K562 (cell line): ENCODE measurements around the gene SLC16A1. TPM values are rescaled to one million over a fixed set of nuclear protein-coding genes. Genes with fewer than 3 reads are reported as not detected.
A peak's percentile ranks its signal among the peaks of the same experiment; 100 is the strongest.

ENCODE experiments used
- BRCA1 ChIP-seq, 2 experiments: fragments of 450-650 bp in 1 of 2; sonication (generic) in 1 of 2; formaldehyde crosslinking in 1 of 2; IDR thresholded peaks; 2 replicates each; pipeline versions ENCODE4 v1.5.0 to v1.6.1; 2017 to 2020; ENCODE audit warnings: mild to moderate bottlenecking in 1 of 2, missing genetic modification reagents in 1 of 2
- CXXC5 ChIP-seq: fragments of 250-450 bp; sonication (Bioruptor Pico); IDR thresholded peaks from 2 replicates; pipeline ENCODE4 v1.8.0; 2022; ENCODE audit warnings: inconsistent platforms, mild to moderate bottlenecking, moderate library complexity
- ETV5 ChIP-seq: sonication (generic); formaldehyde crosslinking; IDR thresholded peaks from 2 replicates; pipeline ENCODE4 v1.4.0; 2020; ENCODE audit warnings: low read depth, mild to moderate bottlenecking, missing genetic modification reagents
- HSF4 ChIP-seq: fragments of 250-450 bp; sonication (Bioruptor Pico); IDR thresholded peaks from 2 replicates; pipeline ENCODE4 v2.1.2; 2022; ENCODE audit warnings: mild to moderate bottlenecking, moderate library complexity, borderline replicate concordance
- MAX ChIP-seq: sonication (generic); formaldehyde crosslinking; IDR thresholded peaks from 2 replicates; pipeline ENCODE4 v1.9.0; 2022; ENCODE audit warnings: mild to moderate bottlenecking, missing genetic modification reagents
- MYC ChIP-seq, 2 experiments: fragments of 250-450 bp in 1 of 2; sonication (Bioruptor Pico) in 1 of 2; IDR thresholded peaks; 2 replicates each; pipeline versions ENCODE4 v1.5.1 to v1.6.1; 2012 to 2021; ENCODE audit warnings: low read depth in 2 of 2, borderline replicate concordance in 1 of 2, improper control_type of control experiment in 1 of 2, low read length in 1 of 2, mild to moderate bottlenecking in 1 of 2, moderate library complexity in 1 of 2
- NELFE ChIP-seq: IDR thresholded peaks from 2 replicates; pipeline ENCODE4 v1.6.1; 2011; ENCODE audit warnings: mild to moderate bottlenecking; ENCODE audit not compliant: insufficient read depth, insufficient read length
- NR2C2 ChIP-seq, 2 experiments: fragments of 200-800 bp in 1 of 2; sonication (Bioruptor generic) in 1 of 2; sonication (generic) in 1 of 2; formaldehyde crosslinking in 1 of 2; IDR thresholded peaks; 2 replicates each; pipeline versions ENCODE4 v1.6.1 to v1.8.0; 2016 to 2022; ENCODE audit warnings: mild to moderate bottlenecking in 1 of 2, missing compliant biosample characterization in 1 of 2, missing genetic modification characterization in 1 of 2, missing genetic modification reagents in 1 of 2
- PCBP1 ChIP-seq: fragments of 200-400 bp; formaldehyde crosslinking; IDR thresholded peaks from 2 replicates; pipeline ENCODE4 v1.6.1; 2018; ENCODE audit warnings: mild to moderate bottlenecking, low read depth, low read length; ENCODE audit not compliant: poor library complexity, severe bottlenecking
- SAFB2 ChIP-seq: fragments of 200-400 bp; formaldehyde crosslinking; IDR thresholded peaks from 2 replicates; pipeline ENCODE4 v1.6.1; 2018; ENCODE audit warnings: borderline replicate concordance, low read length, low read depth, moderate library complexity; ENCODE audit not compliant: severe bottlenecking
- SIN3A ChIP-seq, 2 experiments: fragments of 150-350 bp in 1 of 2; IDR thresholded peaks; 2 replicates each; pipeline ENCODE4 v1.6.1; 2011 to 2016; ENCODE audit warnings: borderline replicate concordance in 2 of 2, low read depth in 2 of 2, low read length in 2 of 2, mild to moderate bottlenecking in 2 of 2, moderate library complexity in 2 of 2; ENCODE audit not compliant: control insufficient read depth in 1 of 2
- SIX5 ChIP-seq, 2 experiments: IDR thresholded peaks; 2 replicates each; pipeline ENCODE4 v1.6.1; 2011; ENCODE audit warnings: low read length in 2 of 2, borderline replicate concordance in 1 of 2, low read depth in 1 of 2, mild to moderate bottlenecking in 1 of 2, moderate library complexity in 1 of 2; ENCODE audit not compliant: insufficient read depth in 1 of 2
- SMAD4 ChIP-seq: fragments of 250-450 bp; sonication (Bioruptor Pico); conservative IDR thresholded peaks from 2 replicates; pipeline ENCODE4 v1.8.0; 2021; ENCODE audit warnings: inconsistent platforms, mild to moderate bottlenecking, moderate library complexity
- TCF15 ChIP-seq: fragments of 250-450 bp; sonication (Bioruptor Pico); IDR thresholded peaks from 2 replicates; pipeline ENCODE4 v1.8.0; 2022; ENCODE audit warnings: moderate library complexity, mild to moderate bottlenecking, inconsistent platforms
- TEAD2 ChIP-seq: fragments of 450-650 bp; IDR thresholded peaks from 2 replicates; pipeline ENCODE4 v1.6.1; 2016; ENCODE audit warnings: missing genetic modification characterization, control low read depth, missing compliant biosample characterization
- USF2 ChIP-seq: sonication (generic); formaldehyde crosslinking; IDR thresholded peaks from 2 replicates; pipeline ENCODE4 v1.5.0; 2020; ENCODE audit warnings: missing genetic modification reagents
- XRCC3 ChIP-seq: fragments of 450-650 bp; IDR thresholded peaks from 2 replicates; pipeline ENCODE4 v1.6.1; 2017; ENCODE audit warnings: mild to moderate bottlenecking, moderate library complexity
- ZBTB11 ChIP-seq, 3 experiments: fragments of 200-800 bp in 1 of 3; fragments of 250-450 bp in 1 of 3; fragments of 450-650 bp in 1 of 3; sonication (Bioruptor Pico) in 1 of 3; sonication (Bioruptor generic) in 1 of 3; formaldehyde crosslinking in 1 of 3; IDR thresholded peaks; 2 replicates each; pipeline versions ENCODE4 v1.6.1 to v1.8.0; 2016 to 2022; ENCODE audit warnings: mild to moderate bottlenecking in 2 of 3, missing genetic modification characterization in 2 of 3, missing compliant biosample characterization in 1 of 3, moderate library complexity in 1 of 3
- ZNF165 ChIP-seq: fragments of 250-450 bp; sonication (Bioruptor Pico); IDR thresholded peaks from 2 replicates; pipeline ENCODE4 v1.4.0; 2020; ENCODE audit warnings: borderline replicate concordance
- ZNF212 ChIP-seq: fragments of 450-650 bp; formaldehyde crosslinking; IDR thresholded peaks from 2 replicates; pipeline ENCODE4 v1.4.0; 2020; ENCODE audit warnings: mild to moderate bottlenecking
- ZNF583 ChIP-seq: fragments of 250-450 bp; sonication (Bioruptor Pico); IDR thresholded peaks from 2 replicates; pipeline ENCODE4 v1.4.0; 2020
- ZZZ3 ChIP-seq: fragments of 450-650 bp; IDR thresholded peaks from 2 replicates; pipeline ENCODE4 v1.6.1; 2016; ENCODE audit warnings: antibody characterized with exemption, mild to moderate bottlenecking, moderate library complexity
- polyA plus RNA-seq, 8 experiments: library from polyadenylated mRNA; depleted of rRNA in 4 of 8; stranded (reverse) in 5 of 8; unstranded in 3 of 8; fragments of >200 nt; fragmentation: Nextera tagmentation in 2 of 8; fragmentation: Illumina TruSeq in 1 of 8; extraction: Ambion mirVana in 2 of 8; extraction: Trizol in 1 of 8; gene quantifications; 2 replicates each; pipeline versions ENCODE4 v1.2.1 to v1.2.3, GENCODE V29; 2011 to 2014; ENCODE audit warnings: inconsistent platforms in 1 of 8, missing spikeins in 1 of 8
- total RNA-seq, 7 experiments: library from RNA; depleted of rRNA in 6 of 7; stranded (reverse); fragments of >200 nt in 6 of 7; fragmentation: Illumina TruSeq in 2 of 7; extraction: Trizol in 2 of 7; gene quantifications; 2 replicates each; pipeline versions ENCODE4 v1.2.1 to v1.2.3, GENCODE V29; 2011 to 2021; ENCODE audit warnings: low replicate concordance in 1 of 7

Gene SLC16A1
- total and polyA plus RNA-seq, 9 of the 15 experiments (the other 6 are each of a cell fraction or from before 2014, with no cell fraction given) = 73.1 to 244 (median 117) TPM

- TF ChIP-seq ZBTB11 (CRISPR knock-in tag; IDR thresholded peaks at IDR 0.05) = 0 out of 6 replicates have a peak, but pooled peaks of 1 of the 3 experiments have one; percentile 27
- TF ChIP-seq SIN3A (IDR thresholded peaks at IDR 0.05; ENCODE audit: borderline replicate concordance in 2 of 2, control insufficient read depth in 1 of 2, low read depth in 2 of 2, low read length in 2 of 2) = no peak
- no peak for TF ChIP-seq PCBP1
- TF ChIP-seq BRCA1 (IDR thresholded peaks at IDR 0.05) = no peak
- TF ChIP-seq BRCA1 (CRISPR knock-in tag; IDR thresholded peaks at IDR 0.05) = no peak
- no peak for TF ChIP-seq ETV5
- TF ChIP-seq HSF4 (CRISPR knock-in tag) = peak; percentile 86; the same call in 1 of the 2 replicates
- TF ChIP-seq ZNF165 (CRISPR knock-in tag) = 0 out of 2 replicates have a peak, but pooled peaks have one; percentile 47
- TF ChIP-seq CXXC5 = peak; percentile 87
- TF ChIP-seq ZNF212 = no peak
- TF ChIP-seq NR2C2 (CRISPR knock-in tag; IDR thresholded peaks at IDR 0.05) = no peak
- TF ChIP-seq NR2C2 (tag; IDR thresholded peaks at IDR 0.05) = peak; percentile 40; the same call in 1 of the 2 replicates
- no peak for TF ChIP-seq MAX (CRISPR knock-in tag)
- no peak for TF ChIP-seq XRCC3
- peak; percentile 88 for TF ChIP-seq ZNF583 (CRISPR knock-in tag)
- no peak for TF ChIP-seq USF2
- no peak for TF ChIP-seq ZZZ3
- no peak for TF ChIP-seq MYC (IDR thresholded peaks at IDR 0.05; ENCODE audit: low read depth, low read length)
- TF ChIP-seq MYC (CRISPR knock-in tag; IDR thresholded peaks at IDR 0.05; ENCODE audit: borderline replicate concordance, low read depth) = peak; percentile 90
- TF ChIP-seq TEAD2 = peak; percentile 80; the same call in 1 of the 2 replicates
- no peak for TF ChIP-seq NELFE
- TF ChIP-seq SIX5 (IDR thresholded peaks at IDR 0.05; ENCODE audit: borderline replicate concordance in 1 of 2, insufficient read depth in 1 of 2, low read depth in 1 of 2, low read length in 2 of 2) = no peak
- peak; percentile 99 for TF ChIP-seq SMAD4 (CRISPR knock-in tag)
- peak; percentile 88 for TF ChIP-seq TCF15 (CRISPR knock-in tag)
- no peak for TF ChIP-seq SAFB2
Measured at GRCh38 chr1:112902221-112902620, 53.8 kb downstream of the SLC16A1 start (continued).
